SK-N-SH (cell line): ENCODE results near the gene AKR1C4. TPM values are rescaled to one million over a fixed set of nuclear protein-coding genes. Genes with fewer than 3 reads are reported as not detected.

ENCODE experiments used
- CTCF ChIA-PET: fragments of 300-600, 350-600 bp; formaldehyde crosslinking; extraction: SDS; loops from one replicate; lab custom pipeline; 2021; lab: Yijun Ruan, JAX
- POLR2A ChIA-PET: fragments of 350-600 bp; sonication (Branson Sonifier 250); formaldehyde crosslinking; extraction: SDS; loops from one replicate; lab custom pipeline; 2020; ENCODE audit warnings: antibody characterized with exemption, inconsistent platforms; lab: Yijun Ruan, JAX
- DNase-seq: peaks from one replicate; pipeline ENCODE4 v3.0.0; 2012
- H2AFZ ChIP-seq: fragments of 200-600 bp; sonication (generic); 2 replicates; pipeline ENCODE4 v1.8.1; 2016; ENCODE audit warnings: antibody characterized with exemption, mild to moderate bottlenecking, low read depth
- H3F3A ChIP-seq: fragments of 200-600 bp; sonication (generic); replicated peaks from 2 replicates; pipeline ENCODE3; 2016; ENCODE audit warnings: antibody characterized with exemption, mild to moderate bottlenecking; ENCODE audit not compliant: insufficient read depth
- H3K27ac ChIP-seq, 2 experiments: fragments of 200-500 bp in 1 of 2; fragments of 200-600 bp in 1 of 2; sonication (Bioruptor generic) in 1 of 2; sonication (generic), shearing (Covaris generic) in 1 of 2; 2 replicates each; pipeline versions ENCODE4 v1.5.1 to v1.6.1; 2014 to 2016; ENCODE audit warnings: low read depth in 2 of 2, inconsistent platforms in 1 of 2, low read length in 1 of 2, mild to moderate bottlenecking in 1 of 2, mixed read lengths in 1 of 2
- H3K27me3 ChIP-seq: fragments of 200-600 bp; sonication (generic), shearing (Covaris generic); 2 replicates; pipeline ENCODE4 v1.6.1; 2016; ENCODE audit warnings: mixed run types; ENCODE audit not compliant: insufficient read depth
- H3K36me3 ChIP-seq, 2 experiments: fragments of 200-500 bp in 1 of 2; fragments of 200-600 bp in 1 of 2; sonication (Bioruptor generic) in 1 of 2; sonication (generic) in 1 of 2; replicated peaks in 1 of 2; 2 replicates each; pipeline versions ENCODE3 to v1.5.1; 2014 to 2016; ENCODE audit warnings: low read length in 1 of 2, mild to moderate bottlenecking in 1 of 2; ENCODE audit not compliant: insufficient read depth in 2 of 2, control insufficient read depth in 1 of 2
- H3K4me1 ChIP-seq, 2 experiments: fragments of 200-500 bp in 1 of 2; fragments of 200-600 bp in 1 of 2; sonication (Bioruptor generic) in 1 of 2; sonication (generic), shearing (Covaris generic) in 1 of 2; 2 replicates each; pipeline versions ENCODE4 v1.5.1 to v1.6.1; 2014 to 2016; ENCODE audit warnings: low read depth in 1 of 2, low read length in 1 of 2, mixed run types in 1 of 2; ENCODE audit not compliant: insufficient read depth in 2 of 2, control insufficient read depth in 1 of 2
- H3K4me2 ChIP-seq: fragments of 200-600 bp; sonication (generic), shearing (Covaris generic); 2 replicates; pipeline ENCODE4 v1.6.1; 2017; ENCODE audit warnings: mixed run types
- H3K4me3 ChIP-seq, 2 experiments: fragments of 200-500 bp in 1 of 2; fragments of 200-600 bp in 1 of 2; sonication (Bioruptor generic) in 1 of 2; sonication (generic), shearing (Covaris generic) in 1 of 2; 2 replicates each; pipeline versions ENCODE4 v1.5.1 to v1.8.1; 2014 to 2016; ENCODE audit warnings: low read depth in 2 of 2, inconsistent platforms in 1 of 2, low read length in 1 of 2, mild to moderate bottlenecking in 1 of 2, mixed read lengths in 1 of 2, moderate library complexity in 1 of 2
- H3K79me2 ChIP-seq: fragments of 200-600 bp; sonication (generic); 2 replicates; pipeline ENCODE4 v1.8.1; 2017; ENCODE audit warnings: mild to moderate bottlenecking; ENCODE audit not compliant: insufficient read depth
- H3K9ac ChIP-seq: fragments of 200-600 bp; sonication (generic); 2 replicates; pipeline ENCODE4 v1.6.1; 2017; ENCODE audit warnings: mixed run types
- H3K9me2 ChIP-seq: fragments of 200-600 bp; sonication (generic); 2 replicates; pipeline ENCODE4 v1.6.1; 2017; ENCODE audit warnings: mixed run types
- H3K9me3 ChIP-seq: fragments of 200-600 bp; sonication (generic); 2 replicates; pipeline ENCODE4 v1.6.1; 2017; ENCODE audit warnings: mixed run types, mild to moderate bottlenecking, moderate library complexity
- H4K20me1 ChIP-seq: fragments of 200-600 bp; sonication (generic); 2 replicates; pipeline ENCODE4 v1.6.1; 2017; ENCODE audit warnings: mild to moderate bottlenecking, mixed run types; ENCODE audit not compliant: insufficient read depth
- CTCF ChIP-seq: fragments of 200-600 bp; sonication (generic); IDR thresholded peaks from 2 replicates; pipeline ENCODE4 v1.6.1; 2017; ENCODE audit warnings: antibody characterized with exemption, mild to moderate bottlenecking, moderate library complexity
- EZH2phosphoT487 ChIP-seq: fragments of 200-600 bp; sonication (generic); IDR thresholded peaks from 2 replicates; pipeline ENCODE4 v1.6.1; 2017; ENCODE audit warnings: low read depth, mixed run types, mild to moderate bottlenecking, antibody characterized with exemption, moderate library complexity, borderline replicate concordance
- FOXM1 ChIP-seq: IDR thresholded peaks from 2 replicates; pipeline ENCODE4 v1.4.0; 2012; ENCODE audit warnings: low read depth, mild to moderate bottlenecking
- GABPA ChIP-seq: IDR thresholded peaks from 2 replicates; pipeline ENCODE4 v1.4.0; 2012; ENCODE audit warnings: low read depth, mild to moderate bottlenecking
- GATA2 ChIP-seq: sonication (generic); formaldehyde crosslinking; IDR thresholded peaks from 2 replicates; pipeline ENCODE4 v1.5.0; 2020; ENCODE audit warnings: mild to moderate bottlenecking, missing genetic modification reagents
- JUND ChIP-seq: IDR thresholded peaks from 2 replicates; pipeline ENCODE4 v1.4.0; 2012
- MEF2A ChIP-seq: IDR thresholded peaks from 2 replicates; pipeline ENCODE4 v1.4.0; 2012; ENCODE audit warnings: low read depth, borderline replicate concordance
- MXI1 ChIP-seq: IDR thresholded peaks from 2 replicates; pipeline ENCODE4 v1.6.1; 2012; ENCODE audit warnings: mild to moderate bottlenecking, low read depth, low read length, improper control_type of control experiment
- NFIC ChIP-seq: IDR thresholded peaks from 2 replicates; pipeline ENCODE4 v1.4.0; 2012; ENCODE audit warnings: borderline replicate concordance
- NRF1 ChIP-seq: IDR thresholded peaks from 2 replicates; pipeline ENCODE4 v1.6.1; 2012; ENCODE audit warnings: low read depth, mild to moderate bottlenecking, low read length
- RCOR1 ChIP-seq: fragments of 150-350 bp; IDR thresholded peaks from 2 replicates; pipeline ENCODE4 v1.6.1; 2017; ENCODE audit warnings: antibody characterized with exemption, low read length
- RFX5 ChIP-seq: IDR thresholded peaks from 2 replicates; pipeline ENCODE4 v1.6.1; 2012; ENCODE audit warnings: mild to moderate bottlenecking, improper control_type of control experiment, low read length
- RXRA ChIP-seq: IDR thresholded peaks from 2 replicates; pipeline ENCODE4 v1.4.0; 2012; ENCODE audit warnings: low read depth, mild to moderate bottlenecking, borderline replicate concordance
- SMC3 ChIP-seq: IDR thresholded peaks from 2 replicates; pipeline ENCODE4 v1.6.1; 2012; ENCODE audit warnings: low read depth, low read length, improper control_type of control experiment
- TCF12 ChIP-seq: IDR thresholded peaks from 2 replicates; pipeline ENCODE4 v1.4.0; 2012
- YY1 ChIP-seq: IDR thresholded peaks from 2 replicates; pipeline ENCODE4 v1.4.0; 2012; ENCODE audit warnings: low read depth, mild to moderate bottlenecking
- WGBS: methylation state at CpG from one replicate; pipeline ENCODE4 v1.1.6; 2017; ENCODE audit warnings: low lambda C conversion rate; 5-methylcytosine and 5-hydroxymethylcytosine counted together
- polyA plus RNA-seq, 3 experiments: library from polyadenylated mRNA; depleted of rRNA; stranded (reverse); fragments of >200 nt; gene quantifications; 2 replicates each; pipeline ENCODE4 v1.2.3, GENCODE V29; 2012
- TF ChIP-seq, protein P1 (sequence below): IDR thresholded peaks from 2 replicates; pipeline ENCODE4 v1.4.0; 2012; ENCODE audit warnings: low read depth, borderline replicate concordance
- TF ChIP-seq, protein P2 (sequence below): IDR thresholded peaks from 2 replicates; pipeline ENCODE4; 2012
- TF ChIP-seq, protein P3 (sequence below): IDR thresholded peaks from 2 replicates; pipeline ENCODE4 v1.4.0; 2012; ENCODE audit warnings: low read depth, borderline replicate concordance
- TF ChIP-seq, protein P4 (sequence below): IDR thresholded peaks from 2 replicates; pipeline ENCODE4 v1.4.0; 2012; ENCODE audit warnings: low read depth

AKR1C4 gene
- polyA plus RNA-seq, 1 of the 3 experiments (the other 2 are of a cell fraction), result not detected

DNA sequence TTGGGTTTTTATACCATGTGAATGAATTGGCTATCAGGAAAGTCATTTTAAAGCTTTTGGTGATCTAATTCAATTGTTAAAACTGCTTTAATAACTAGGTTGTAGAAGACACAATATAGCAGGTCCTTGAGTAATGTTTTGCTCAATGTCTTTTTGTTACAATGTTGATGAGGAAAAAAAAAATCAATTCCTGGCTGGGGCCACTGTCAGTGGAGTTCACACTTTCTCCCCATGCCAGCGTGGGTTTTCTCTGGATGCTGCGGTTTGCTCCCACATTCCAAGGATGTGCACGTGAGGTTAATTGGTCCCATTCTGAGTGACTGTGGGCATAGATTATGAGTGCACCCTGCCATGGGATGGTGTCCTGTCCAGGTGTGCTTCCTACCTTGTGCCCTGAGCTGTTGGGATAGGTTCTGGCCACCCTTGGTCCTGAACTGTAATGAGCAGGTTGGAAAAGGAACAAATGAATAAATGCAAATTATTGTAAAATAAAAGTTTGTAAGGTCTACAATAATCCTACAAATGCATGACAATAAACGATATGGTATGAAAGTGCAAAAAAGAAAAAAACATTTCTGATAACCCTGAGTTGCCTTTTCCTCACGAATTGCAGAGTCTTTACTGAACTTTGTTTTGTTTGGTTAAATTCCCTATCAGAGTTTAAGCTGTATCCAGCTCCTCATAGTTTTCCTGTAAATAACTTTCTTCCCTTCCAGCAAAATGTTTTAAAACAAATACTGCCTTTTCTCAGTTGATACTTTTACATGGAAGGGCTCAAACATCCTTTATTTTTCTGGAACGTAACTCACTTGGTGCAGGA lies 62.7 kb downstream of the AKR1C4 start:
- POLR2A ChIA-PET, result no interaction called here
- Histone ChIP-seq H2AFZ (no peak overlapping the region), H3K27ac (no peak overlapping the region), H3F3A (no peaks in the 10 kb centered on the region), H3K36me3 (no peaks in the 10 kb centered on the region), H3K9ac (no peak overlapping the region), H3K27me3 (no peaks in the 10 kb centered on the region; the same call in 1 of the 2 replicates), H3K4me2 (no peak overlapping the region), H3K79me2 (no peaks in the 10 kb centered on the region), H3K4me3 (no peak overlapping the region), H3K9me3 (no peaks in the 10 kb centered on the region), H3K9me2 (no peaks in the 10 kb centered on the region), H4K20me1 (no peaks in the 10 kb centered on the region), H3K4me1 (no peaks in the 10 kb centered on the region)
- CTCF ChIA-PET, result no interaction called here
- WGBS, result 23% methylated on average over 6 of the region's 6 CpGs
- DNase-seq, result no peak
- TF ChIP-seq JUND (no peak), TCF12 (no peak), NRF1 (no peak)

DNA sequence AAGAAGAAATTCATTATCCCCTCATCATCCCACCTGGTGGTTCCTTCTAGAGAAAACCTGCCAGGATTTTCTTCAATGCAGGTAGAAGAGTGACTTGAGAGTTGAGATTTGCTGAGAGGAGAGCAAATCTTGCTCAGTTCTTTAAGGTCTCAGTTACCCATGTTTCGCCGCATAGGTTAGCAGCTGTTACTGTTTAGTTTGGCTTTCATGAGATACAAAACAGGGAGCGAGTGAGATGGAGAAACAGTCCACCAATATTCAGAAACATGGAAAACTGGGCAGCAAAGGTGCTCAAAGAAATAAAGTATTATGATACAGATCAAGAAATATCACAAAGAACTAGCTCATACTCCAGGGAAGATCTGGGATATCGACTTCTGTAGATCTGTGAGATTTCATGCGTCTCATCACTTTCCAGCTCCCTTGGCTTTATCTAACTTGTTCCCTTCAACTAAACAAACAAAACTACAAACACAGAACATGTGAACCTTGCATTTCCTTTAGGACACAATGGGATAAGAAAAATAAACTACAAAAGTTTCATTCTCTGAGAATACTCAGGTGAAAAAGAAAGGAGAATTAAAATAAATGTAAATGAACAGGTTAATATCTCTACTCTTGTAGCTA lies 63.4 kb downstream of the AKR1C4 start:
- H3K4me2 ChIP-seq, result no peak overlapping the region
- no peak overlapping the region for H3K9ac ChIP-seq
- 29% methylated on average over 5 of the region's 5 CpGs for WGBS
- H3F3A ChIP-seq, result no peaks in the 10 kb centered on the region
- H3K4me1 ChIP-seq, result no peaks in the 10 kb centered on the region
- no peaks in the 10 kb centered on the region; the same call in 1 of the 2 replicates for H3K27me3 ChIP-seq
- CTCF ChIA-PET, result no interaction called here
- H3K4me3 ChIP-seq, result no peak overlapping the region
- 0 out of 2 replicates have a peak, but pooled peaks cover 3% of the 10 kb centered on the region for H3K9me3 ChIP-seq
- no peak overlapping the region for H3K27ac ChIP-seq
- H3K36me3 ChIP-seq, result no peaks in the 10 kb centered on the region
- POLR2A ChIA-PET, result no interaction called here
- no peaks in the 10 kb centered on the region for H4K20me1 ChIP-seq
- H2AFZ ChIP-seq, result no peak overlapping the region
- no peaks in the 10 kb centered on the region for H3K79me2 ChIP-seq
- H3K9me2 ChIP-seq, result no peaks in the 10 kb centered on the region
- no peak for DNase-seq
- TF ChIP-seq RFX5 (no peak), SMC3 (no peak), GABPA (no peak), EZH2phosphoT487 (no peak), YY1 (no peak), NRF1 (no peak), GATA2 (no peak), CTCF (no peak), MEF2A (no peak), FOXM1 (no peak), JUND (no peak), RCOR1 (no peak), RXRA (no peak), NFIC (no peak), MXI1 (no peak)
- TF ChIP-seq, protein P1, sequence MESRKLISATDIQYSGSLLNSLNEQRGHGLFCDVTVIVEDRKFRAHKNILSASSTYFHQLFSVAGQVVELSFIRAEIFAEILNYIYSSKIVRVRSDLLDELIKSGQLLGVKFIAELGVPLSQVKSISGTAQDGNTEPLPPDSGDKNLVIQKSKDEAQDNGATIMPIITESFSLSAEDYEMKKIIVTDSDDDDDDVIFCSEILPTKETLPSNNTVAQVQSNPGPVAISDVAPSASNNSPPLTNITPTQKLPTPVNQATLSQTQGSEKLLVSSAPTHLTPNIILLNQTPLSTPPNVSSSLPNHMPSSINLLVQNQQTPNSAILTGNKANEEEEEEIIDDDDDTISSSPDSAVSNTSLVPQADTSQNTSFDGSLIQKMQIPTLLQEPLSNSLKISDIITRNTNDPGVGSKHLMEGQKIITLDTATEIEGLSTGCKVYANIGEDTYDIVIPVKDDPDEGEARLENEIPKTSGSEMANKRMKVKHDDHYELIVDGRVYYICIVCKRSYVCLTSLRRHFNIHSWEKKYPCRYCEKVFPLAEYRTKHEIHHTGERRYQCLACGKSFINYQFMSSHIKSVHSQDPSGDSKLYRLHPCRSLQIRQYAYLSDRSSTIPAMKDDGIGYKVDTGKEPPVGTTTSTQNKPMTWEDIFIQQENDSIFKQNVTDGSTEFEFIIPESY, result no peak
- TF ChIP-seq, protein P2, sequence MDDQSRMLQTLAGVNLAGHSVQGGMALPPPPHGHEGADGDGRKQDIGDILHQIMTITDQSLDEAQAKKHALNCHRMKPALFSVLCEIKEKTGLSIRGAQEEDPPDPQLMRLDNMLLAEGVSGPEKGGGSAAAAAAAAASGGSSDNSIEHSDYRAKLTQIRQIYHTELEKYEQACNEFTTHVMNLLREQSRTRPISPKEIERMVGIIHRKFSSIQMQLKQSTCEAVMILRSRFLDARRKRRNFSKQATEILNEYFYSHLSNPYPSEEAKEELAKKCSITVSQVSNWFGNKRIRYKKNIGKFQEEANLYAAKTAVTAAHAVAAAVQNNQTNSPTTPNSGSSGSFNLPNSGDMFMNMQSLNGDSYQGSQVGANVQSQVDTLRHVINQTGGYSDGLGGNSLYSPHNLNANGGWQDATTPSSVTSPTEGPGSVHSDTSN, result no peak
- TF ChIP-seq, protein P3, sequence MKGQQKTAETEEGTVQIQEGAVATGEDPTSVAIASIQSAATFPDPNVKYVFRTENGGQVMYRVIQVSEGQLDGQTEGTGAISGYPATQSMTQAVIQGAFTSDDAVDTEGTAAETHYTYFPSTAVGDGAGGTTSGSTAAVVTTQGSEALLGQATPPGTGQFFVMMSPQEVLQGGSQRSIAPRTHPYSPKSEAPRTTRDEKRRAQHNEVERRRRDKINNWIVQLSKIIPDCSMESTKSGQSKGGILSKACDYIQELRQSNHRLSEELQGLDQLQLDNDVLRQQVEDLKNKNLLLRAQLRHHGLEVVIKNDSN, result no peak
- TF ChIP-seq, protein P4, sequence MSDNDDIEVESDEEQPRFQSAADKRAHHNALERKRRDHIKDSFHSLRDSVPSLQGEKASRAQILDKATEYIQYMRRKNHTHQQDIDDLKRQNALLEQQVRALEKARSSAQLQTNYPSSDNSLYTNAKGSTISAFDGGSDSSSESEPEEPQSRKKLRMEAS, result no peak
